H1 (cell line): ENCODE measurements around the gene FNDC1.

ENCODE experiments used
- CTCF ChIP-seq, 3 experiments: IDR thresholded peaks; 1 replicate in 2 of 3; 2 replicates in 1 of 3; pipeline versions ENCODE4 v1.5.1 to v1.6.1; 2011; ENCODE audit warnings: low read length in 3 of 3, mild to moderate bottlenecking in 3 of 3, inconsistent platforms in 2 of 3, low read depth in 1 of 3, moderate library complexity in 1 of 3; ENCODE audit not compliant: insufficient read depth in 1 of 3; ENCODE audit errors: control extremely low read depth in 1 of 3
- EZH2 ChIP-seq: fragments of 200-600 bp; sonication (generic); IDR thresholded peaks from 2 replicates; pipeline ENCODE4 v1.7.1; 2012; ENCODE audit warnings: low read depth, mild to moderate bottlenecking, moderate library complexity, low read length, inconsistent platforms; ENCODE audit not compliant: severe bottlenecking
- POLR2A ChIP-seq, 2 experiments: IDR thresholded peaks; 1 replicate in 1 of 2; 2 replicates in 1 of 2; pipeline ENCODE4 v1.6.1; 2011; ENCODE audit warnings: low read depth in 2 of 2, low read length in 2 of 2, mild to moderate bottlenecking in 2 of 2; ENCODE audit errors: control extremely low read depth in 1 of 2
- POLR2AphosphoS5 ChIP-seq: IDR thresholded peaks from 2 replicates; pipeline ENCODE4 v1.6.1; 2011; ENCODE audit warnings: low read depth, low read length
- RAD21 ChIP-seq, 2 experiments: IDR thresholded peaks in 1 of 2; conservative IDR thresholded peaks in 1 of 2; 2 replicates each; pipeline ENCODE4 v1.6.1; 2011; ENCODE audit warnings: low read depth in 2 of 2, low read length in 2 of 2, improper control_type of control experiment in 1 of 2, inconsistent platforms in 1 of 2, mild to moderate bottlenecking in 1 of 2, moderate library complexity in 1 of 2

GRCh38 chr6:159197251-159197650 is 28.1 kb downstream of the FNDC1 start:
- no peak for TF ChIP-seq RAD21 (IDR thresholded peaks at IDR 0.05 in 1 of 2, conservative IDR thresholded peaks at IDR 0.05 in 1 of 2; ENCODE audit: low read depth in 2 of 2, low read length in 2 of 2)
- TF ChIP-seq POLR2AphosphoS5, result no peak
- TF ChIP-seq CTCF (IDR thresholded peaks at IDR 0.05; ENCODE audit: control extremely low read depth in 1 of 3, insufficient read depth in 1 of 3, low read depth in 1 of 3, low read length in 3 of 3), result no peak
- TF ChIP-seq EZH2, result no peak
- no peak for TF ChIP-seq POLR2A (IDR thresholded peaks at IDR 0.05; ENCODE audit: control extremely low read depth in 1 of 2, low read depth in 2 of 2, low read length in 2 of 2)
